Upper lobe of left lung (tissue), 4 donors: ENCODE data around the gene CNTNAP2.

Source experiments
- CTCF ChIP-seq, 6 experiments: fragments of 450-650 bp in 4 of 6; fragments of 200-600 bp in 2 of 6; sonication (generic) in 2 of 6; IDR thresholded peaks; one replicate each; pipeline ENCODE4 v1.5.1; 2016 to 2019; ENCODE audit warnings: antibody characterized with exemption in 6 of 6
- EP300 ChIP-seq, 4 donors: sonication (generic); formaldehyde crosslinking; IDR thresholded peaks; one replicate each; pipeline ENCODE4 v1.5.1; 2017; ENCODE audit warnings: antibody characterized with exemption in 4 of 4, control low read depth in 2 of 4
- POLR2A ChIP-seq, 4 donors: fragments of 450-650 bp; IDR thresholded peaks; one replicate each; pipeline ENCODE4 v1.5.1; 2016 to 2017; ENCODE audit warnings: antibody characterized with exemption in 4 of 4, mild to moderate bottlenecking in 2 of 4
- POLR2AphosphoS5 ChIP-seq, 2 donors: sonication (generic); formaldehyde crosslinking; IDR thresholded peaks; one replicate each; pipeline ENCODE4 v1.5.1; 2017; ENCODE audit warnings: antibody characterized with exemption in 2 of 2

DNA sequence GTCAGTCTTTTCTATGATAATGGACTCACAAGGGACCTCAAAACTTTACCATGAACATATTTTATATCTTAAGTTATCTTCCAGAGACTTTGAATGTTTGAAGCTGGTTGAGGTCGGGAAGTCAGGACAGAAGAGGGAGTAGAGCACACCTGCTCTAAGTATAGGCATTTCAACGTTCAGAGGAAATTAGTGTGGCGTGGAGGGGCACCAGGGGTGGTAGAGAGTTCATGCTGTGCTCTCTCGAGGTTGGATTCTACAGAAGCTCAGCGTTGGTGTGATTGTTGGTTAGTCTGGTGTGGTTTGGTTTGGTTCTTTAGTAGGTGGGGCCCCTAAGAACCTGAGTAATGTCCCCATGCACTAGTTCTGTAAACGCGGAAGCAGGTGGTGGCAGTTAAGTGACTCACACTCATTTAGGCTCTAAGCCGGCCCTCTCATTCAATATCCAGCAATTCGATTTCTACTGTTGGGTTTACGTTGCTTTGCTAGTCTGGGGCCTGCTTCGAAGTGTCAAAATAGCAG is 19.8 kb downstream of the CNTNAP2 start:
- no peak for TF ChIP-seq CTCF (IDR thresholded peaks at IDR 0.05)
- TF ChIP-seq EP300 (IDR thresholded peaks at IDR 0.05): no peak
- TF ChIP-seq POLR2A (IDR thresholded peaks at IDR 0.05): no peak
- TF ChIP-seq POLR2AphosphoS5 (IDR thresholded peaks at IDR 0.05): no peak
